Epidermal melanocyte (primary cell): ENCODE data around the gene GARNL3.

Experiments
- DNase-seq: peaks from one replicate; pipeline ENCODE4 v3.0.0; 2011; ENCODE audit warnings: low spot score; ENCODE audit not compliant: insufficient read length

The GARNL3 gene

DNA sequence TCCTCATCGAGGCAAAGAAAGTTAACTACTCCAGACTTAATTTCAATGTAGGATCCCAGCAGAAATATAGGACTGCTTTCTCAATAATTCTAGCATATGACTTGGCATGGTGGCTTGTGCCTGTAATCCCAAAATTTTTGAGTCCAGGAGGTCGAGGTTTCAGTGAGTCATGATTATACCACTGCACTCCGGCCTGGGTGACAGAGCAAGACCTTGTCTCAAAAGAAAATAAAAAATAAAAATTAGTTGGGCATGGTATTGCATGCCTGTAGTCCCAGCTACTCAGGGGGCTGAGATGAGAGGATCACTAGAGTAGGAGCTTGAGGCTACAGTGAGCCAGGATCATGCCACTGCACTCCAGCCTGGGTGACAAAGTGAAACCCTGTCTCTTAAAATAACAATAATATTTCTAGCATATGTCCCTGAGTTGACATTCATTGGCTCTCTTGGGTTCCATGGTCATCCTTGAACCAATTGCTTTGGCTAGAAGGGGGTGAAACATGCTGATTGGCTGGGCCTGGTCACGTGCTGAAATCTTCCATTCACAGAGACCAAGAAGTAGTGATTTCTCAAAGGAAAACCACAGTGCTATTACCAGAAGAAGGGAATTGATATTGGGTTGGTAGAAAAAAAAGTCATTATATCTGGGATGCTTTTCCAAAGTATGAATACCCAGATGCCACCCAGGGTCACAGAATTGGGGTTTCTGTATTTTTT lies 31.6 kb upstream of the GARNL3 start:
- DNase-seq: no peak

DNA sequence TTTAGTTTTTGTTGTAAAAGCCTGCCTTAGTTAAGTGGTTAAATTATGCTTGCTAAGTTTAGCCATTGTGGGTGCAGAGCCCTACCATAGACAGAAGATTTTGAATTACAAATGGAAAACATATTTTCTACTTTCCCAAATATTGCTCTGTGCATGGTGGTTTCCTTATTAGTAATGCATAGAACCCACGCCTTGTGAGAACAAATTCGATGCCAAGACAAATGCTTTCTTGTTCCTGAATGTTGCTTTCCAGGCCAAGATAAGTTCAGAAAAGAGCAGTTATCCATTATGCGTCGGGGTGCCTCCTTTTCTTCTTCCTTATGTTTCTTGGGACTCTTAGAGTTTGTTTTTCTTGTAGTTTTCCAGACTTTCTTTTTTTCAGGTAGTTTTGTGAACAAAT lies 31.0 kb upstream of the GARNL3 start:
- no peak for DNase-seq

DNA sequence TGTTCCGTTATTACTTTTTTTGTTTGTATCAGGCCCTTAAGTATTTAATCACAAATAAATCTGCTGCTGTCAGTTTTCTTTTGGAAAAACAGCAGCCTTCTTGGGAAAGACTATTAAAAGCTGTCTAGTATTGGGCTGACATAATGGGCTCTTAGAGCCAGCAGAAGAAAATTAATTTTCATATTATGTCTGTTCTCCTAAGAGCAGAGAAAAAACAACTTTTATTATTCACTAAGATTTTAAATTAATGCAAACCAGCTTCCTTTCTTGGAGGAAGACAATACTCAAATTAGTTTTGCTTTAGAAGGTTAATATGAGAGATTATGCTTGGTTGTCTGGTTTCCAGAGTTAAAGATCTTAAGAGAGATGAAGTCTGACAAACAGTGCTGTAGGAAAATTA lies 30.6 kb upstream of the GARNL3 start:
- no peak for DNase-seq

DNA sequence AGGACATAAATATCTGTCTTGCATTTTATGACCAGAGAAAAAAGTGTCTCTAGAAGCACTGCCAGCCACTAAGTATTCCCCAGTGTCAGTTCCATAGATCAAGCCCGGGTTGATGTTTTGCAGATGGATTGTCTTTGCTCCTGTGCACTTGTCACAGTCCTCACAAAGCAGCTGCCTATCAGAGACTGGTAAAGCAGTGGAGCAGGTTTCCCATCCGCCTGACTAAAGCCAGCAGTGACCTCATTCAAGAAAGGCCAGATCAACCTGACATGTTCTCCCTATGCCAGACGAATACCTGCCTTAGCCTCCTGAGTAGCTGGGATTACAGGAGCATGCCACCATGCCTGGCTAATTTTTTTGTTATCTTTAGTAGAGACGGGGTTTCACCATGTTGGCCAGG lies 26.8 kb upstream of the GARNL3 start:
- DNase-seq: no peak

DNA sequence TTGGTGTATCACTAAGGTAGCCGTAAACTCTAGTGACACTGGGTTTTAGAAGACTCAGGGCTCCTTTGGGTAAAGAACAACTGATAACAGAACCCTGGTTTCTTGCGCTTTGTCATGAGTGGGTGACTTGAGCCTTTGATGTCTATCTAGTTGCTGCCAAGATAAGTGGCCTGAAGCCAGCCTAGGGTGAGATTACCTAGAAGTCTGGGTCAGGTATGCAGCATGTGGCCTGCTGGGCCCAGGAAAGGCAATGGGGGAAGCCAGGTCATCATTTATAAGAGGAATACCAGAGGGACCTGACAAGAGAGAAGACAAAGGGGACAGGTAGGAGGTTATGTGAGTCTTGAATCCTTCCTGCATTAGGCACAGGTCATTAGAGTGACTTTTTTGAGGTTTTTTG lies 23.2 kb upstream of the GARNL3 start:
- DNase-seq: no peak

DNA sequence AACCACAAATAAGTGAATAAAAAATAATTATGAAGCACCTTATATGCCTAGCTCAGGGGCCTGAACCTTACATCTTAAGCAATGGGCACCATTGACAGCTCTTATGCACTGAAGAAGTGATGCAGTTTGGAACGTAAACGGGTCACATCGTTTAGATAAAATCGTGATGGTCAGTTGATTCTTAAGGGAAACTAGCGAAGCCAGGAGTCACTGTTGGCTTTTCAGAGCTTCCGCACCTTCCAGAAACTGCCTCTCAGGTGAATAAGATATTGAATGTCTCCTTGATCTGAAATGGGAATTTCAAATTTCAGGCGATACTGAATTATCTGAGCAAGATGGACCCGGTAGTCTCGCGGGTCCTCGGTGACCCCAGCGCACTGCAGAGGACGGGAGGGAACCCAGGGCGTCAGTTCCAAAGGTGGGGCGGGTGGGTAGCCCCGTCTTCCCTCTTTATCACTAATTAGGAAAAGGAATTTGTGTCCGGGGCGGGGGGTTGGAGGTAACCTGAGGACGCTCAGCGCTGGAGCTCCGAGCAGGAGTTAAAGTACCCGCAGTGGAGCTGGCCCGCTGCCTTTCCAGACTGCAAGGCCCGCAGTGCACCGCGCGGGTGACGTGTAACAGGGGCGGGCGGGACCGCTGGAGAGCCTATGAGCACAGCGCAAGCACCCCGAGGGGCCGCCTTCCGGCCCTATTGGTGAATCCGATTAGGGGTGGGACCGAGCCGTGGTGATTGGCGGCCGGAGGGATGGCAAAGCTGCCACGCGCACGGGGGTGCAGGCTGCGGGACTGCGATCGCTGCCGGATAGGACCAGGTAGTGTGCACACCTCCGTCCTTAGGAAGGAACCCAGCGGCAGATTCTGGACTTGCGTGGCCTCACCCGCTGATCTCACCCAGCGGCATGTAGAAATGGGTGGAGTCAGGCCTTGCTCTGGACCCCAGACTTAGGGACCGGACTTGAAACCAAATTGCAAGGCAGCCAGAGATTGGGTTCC lies 19.7 kb upstream of the GARNL3 start:
- DNase-seq: peak; percentile 97

DNA sequence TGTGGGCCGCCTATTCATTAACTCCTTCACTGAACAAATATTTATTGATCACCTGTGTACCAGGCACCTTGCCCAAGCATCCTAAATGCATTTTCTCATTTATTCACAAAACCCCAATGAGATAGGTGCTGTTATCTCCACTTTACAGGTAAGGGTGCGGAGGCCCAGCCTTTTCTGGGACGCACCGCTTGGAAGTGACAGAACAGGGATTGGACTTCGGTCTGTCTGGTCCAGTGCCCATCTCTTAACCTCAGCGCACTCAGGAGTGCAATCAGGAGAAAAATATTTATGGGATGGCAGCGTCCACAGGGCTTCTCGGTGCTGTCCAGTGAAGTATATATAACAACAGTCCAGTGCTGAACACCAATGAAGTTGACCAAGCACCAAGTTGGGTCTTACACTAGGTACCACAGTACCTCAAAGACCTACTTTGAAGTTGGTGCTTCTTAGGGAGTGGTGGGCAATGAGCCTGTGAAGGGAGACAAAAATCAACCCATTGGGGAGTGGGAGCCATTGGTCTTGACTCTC lies 18.9 kb upstream of the GARNL3 start:
- DNase-seq: no peak

DNA sequence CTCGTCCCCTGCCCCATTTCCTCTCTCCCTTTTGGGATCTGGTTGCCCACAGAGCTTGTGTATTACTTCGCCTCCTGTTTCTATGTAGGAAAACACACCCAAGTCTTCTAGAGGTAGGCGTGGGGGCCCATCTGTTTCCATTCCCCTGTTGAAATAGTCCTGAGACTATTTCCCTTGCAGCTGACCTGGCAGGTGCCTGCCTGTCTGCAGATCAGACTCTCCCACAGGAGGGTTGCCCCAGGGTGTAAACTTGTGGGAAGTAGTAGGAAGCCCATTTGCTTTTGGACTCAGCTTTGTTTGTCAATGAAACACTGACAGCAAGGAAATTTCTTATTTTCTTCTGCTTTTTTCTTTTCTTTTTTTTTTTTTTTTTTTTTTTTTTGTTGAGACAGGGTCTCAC lies 16.3 kb upstream of the GARNL3 start:
- DNase-seq: no peak

DNA sequence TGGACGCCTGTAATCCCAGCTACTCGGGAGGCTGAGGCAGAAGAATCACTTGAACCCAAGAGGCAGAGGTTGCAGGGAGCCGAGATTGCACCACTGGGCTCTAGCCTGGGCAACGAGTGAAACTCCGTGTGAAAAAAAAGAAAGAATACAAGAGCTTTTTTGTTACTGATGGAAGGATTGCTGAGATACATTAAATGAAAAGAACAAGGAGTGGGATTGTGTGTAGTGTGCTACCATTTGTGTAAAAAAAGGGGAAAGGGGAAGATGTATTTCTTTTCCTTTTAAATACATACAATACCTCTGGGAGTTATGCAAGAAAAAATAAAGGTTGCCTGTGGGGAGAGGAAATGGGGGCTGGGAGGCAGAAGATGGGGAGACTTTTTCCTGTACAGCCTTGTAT lies 14.7 kb upstream of the GARNL3 start:
- no peak for DNase-seq

DNA sequence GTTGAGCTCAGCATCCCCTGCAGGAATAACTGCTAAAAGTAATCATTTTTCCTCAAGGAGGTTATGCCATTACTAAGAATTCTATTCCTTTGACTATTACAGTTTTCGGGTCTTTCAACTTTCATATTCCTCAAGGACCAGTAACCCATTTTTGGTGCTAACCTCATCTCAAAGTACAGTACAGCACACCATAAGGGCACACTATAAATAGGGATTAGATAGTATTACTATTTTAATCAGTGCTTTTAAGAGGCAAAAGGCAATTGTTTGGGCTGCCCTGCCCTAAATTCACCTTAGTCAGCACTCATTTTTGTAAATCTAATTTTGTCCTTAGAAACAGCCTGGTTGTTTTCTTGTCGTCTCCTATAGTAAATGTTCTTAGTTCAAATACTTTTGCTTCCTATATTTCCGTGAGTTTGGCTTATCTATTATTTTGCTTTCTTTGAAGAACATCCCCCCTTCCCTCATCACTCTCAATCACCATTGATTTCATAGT lies 13.6 kb upstream of the GARNL3 start:
- no peak for DNase-seq

DNA sequence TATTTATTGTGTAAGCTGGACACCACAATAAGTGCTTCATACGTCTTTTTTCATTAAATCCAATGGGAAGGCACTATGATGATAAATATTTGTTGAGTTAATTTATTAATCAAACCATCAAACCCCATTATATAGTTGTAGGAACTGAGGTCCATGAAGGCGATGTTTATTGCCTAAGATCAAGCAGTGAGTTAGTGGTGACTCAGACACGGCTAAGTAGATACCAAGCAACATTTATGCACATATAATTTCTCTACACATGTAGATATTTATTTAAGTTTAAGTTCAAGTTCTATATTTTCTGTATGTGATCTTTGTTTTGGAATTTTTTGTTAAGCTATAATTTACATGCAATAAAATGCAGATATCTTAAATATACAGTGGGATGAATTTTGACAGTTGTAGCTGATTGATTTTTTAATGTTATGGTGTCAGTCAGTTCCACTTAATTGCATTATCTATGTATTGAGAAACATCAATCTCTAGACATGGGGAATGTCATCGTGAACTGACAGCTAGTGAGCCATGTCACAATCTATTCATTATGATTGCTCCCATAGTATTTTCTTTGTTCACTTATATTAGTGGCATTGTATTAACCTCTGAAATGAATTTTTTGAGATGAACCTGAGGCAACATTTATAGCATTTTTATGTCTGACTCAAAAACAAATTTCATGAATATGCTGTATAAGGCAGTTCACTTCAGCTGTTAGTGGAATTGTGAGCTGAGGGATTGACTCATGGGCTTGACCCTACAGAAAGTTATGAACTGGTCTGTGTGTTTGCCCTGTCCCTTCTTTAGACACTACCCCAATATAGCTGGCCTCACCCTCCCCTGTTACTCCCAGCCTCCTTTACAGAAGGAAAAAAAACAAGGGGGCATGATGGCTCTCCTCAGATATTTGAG lies 11.9 kb upstream of the GARNL3 start:
- no peak for DNase-seq

DNA sequence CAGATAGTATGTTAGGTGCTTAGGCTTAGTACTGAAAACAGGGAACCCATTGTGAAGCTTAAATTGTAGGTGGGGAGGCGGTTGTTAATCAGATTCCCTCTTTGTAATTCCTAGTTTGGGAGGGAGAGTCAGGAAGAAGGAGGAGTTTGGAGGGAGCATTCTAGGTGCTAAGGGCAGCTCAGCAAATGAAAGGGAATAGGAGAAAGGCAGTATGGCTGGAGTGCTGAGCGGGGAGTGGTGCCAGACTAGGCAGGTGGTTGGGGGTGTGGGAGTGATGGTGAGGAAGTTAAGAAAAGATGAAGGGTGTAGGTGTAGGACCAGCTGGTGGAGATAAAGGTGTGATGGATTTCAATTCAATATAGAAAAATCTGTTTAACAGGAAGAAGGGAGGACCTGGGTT lies 11.1 kb upstream of the GARNL3 start:
- no peak for DNase-seq

DNA sequence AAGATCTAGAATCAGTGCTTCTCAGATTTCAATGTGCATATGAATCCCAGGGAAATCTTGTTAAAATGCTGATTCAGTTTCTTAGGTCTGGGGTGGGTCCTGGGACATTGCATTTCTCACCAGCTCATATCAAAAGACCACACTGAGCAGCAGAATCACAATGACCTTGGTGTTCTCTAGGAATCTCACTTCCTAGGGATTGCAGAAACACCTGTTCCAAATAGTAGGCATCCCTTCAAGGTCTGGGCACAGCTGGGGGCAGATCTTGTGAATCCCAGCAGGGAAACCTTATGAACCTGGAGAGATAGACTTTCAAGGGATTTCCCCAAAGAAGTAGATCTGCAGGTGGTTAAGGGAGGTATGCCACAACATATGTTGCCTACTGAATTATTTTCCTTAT lies 8.9 kb upstream of the GARNL3 start:
- no peak for DNase-seq

DNA sequence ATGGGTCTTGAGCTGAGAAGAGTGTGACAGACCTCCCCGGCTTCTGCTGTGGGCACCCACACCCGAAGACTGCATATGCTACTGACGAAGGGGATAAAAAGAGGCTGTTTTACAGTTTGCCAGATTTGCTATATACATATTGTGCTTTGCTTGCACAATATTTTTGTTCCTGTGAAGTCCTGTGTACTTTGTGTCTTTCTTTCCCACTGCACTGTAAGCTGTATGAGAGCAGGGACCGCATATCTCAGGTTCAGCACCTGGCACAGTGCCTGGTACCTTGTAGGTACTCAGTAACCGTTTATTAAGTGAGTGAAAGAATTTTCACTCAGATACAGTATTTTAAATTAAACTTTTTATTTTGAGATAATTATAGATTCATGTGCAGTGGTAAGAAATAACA lies 8.2 kb upstream of the GARNL3 start:
- no peak for DNase-seq

DNA sequence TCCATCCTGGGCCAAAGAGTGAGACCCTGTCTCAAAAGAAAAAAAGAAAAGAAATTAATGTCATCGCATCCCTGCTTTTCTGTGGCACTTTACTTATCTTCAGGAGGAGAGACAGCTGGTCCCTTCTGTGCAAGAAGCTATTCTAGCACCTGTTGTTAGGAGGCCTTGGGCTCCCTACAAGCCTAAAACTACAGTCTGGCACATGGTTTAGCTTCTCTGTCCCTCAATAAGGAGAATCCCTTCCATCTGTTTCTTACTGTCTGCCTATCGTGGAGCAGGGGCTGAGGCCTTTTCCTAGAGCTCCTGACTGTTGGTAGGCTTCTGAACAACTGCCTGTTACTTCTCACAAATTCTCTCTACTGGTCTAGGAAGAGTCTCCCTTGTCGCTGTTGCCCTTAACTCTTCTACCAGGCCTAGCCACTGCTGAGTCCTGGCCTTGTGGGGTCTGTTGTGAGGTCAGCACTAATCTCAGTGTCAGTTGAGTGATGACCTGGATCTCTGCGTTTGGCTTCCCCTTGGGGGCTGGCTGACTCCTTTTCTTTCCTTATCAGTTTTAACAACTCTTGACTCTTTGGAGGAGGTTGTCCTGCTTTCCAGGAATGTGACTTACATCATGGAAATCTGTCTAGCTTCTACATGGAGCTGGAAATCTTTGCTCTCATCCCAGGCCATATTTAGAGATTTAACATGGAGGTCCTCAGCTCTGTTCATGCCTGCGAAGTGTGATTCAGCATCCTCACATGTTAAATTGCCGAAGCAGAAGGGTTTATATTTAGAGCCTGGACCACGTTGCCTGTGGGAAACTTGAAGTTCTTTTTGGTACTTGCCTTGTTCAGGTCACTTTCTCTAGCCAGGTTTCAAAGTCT lies 5.7 kb upstream of the GARNL3 start:
- no peak for DNase-seq

DNA sequence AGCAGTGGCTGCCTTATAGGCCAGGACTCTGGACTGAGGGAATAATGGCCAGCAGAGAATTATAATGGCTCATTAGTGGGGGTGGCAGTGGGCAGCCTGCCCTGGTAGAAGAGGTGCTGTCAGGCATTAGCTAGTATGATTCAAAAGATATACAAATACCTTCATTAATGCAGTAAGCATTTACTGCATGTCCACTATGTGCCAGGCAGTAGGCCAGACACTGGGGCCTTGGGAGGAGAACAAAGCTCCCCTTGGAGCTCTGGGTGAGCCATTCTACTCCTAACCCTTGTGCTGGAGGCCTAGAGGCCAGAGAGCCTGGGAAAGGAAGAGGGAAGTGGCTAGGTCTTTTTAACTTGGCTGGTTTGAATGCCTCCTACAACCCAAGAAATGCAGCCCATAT lies 2.0 kb upstream of the GARNL3 start:
- DNase-seq: no peak

DNA sequence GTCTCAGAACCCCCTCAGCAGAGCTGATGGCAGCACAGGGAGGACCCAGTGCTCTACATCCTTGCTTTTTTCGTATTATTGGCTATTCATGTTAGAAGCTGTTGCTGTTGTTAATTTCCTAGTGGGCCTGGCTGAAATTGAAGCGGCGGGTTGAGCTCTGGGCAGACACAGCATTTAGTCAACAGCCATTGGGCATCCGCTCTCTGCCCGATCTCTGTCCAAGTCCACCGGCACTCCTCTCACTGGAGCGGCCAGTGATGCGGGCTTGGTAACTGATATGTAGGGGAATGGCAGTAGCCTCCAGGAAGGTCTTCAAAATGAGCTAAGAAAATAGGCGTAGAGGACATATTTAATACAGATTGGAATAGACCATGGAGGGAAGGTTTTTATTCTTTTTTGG lies 1.3 kb upstream of the GARNL3 start:
- DNase-seq: no peak

DNA sequence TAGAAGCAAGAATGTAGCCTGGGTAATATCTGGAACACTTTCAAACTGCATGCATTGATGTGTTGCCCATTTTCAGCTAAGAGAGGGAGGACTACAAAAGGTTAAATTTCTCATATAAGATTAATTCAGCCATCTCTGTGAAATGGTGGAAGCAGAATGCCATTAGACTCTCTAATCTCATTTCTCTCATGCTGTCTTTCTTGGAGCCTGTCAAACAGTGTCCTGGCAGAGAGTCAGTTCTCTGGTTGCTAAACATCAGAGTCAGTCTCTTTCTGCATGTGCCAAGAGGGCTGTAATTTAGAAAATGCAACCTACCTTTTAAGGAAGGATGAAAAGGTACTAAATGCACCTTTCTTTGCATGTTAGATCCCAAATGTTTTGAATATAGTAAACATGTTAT lies 910 bp upstream of the GARNL3 start:
- DNase-seq: no peak

DNA sequence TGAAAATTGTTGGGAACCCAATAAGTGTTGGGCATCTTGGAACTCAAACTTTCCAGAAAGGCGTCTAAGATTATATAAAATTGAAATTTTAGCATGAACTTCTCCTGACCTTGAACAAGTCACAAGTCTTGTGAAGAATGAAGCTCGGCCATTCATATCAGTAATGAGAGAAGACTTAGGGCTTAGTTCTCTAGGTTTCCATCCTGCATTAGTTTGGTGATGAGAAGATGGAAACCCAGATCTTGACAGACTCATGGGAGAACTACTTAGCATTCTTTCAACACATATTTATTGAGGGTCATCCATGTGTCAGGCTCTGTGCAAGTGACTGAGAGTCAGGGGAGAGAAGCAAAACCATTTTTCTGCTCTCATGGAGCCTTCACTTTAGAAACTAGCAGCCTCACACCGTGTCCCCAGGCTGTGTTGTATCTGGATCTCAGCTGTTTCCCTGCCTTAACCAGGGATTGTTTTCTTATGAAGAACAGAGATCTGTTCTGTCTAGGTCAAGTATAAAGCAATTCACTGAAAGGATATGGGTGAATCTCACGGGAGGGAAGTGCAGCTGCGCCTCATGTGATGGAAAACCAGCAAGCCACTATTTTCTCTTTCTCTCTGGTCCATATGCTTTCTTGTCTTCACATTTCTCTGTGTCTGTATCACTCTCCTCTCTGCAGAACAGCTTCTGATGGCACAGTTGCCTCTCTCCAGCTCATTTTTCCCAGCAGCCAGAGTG lies 3.4 kb downstream of the GARNL3 start:
- peak; percentile 53 for DNase-seq

DNA sequence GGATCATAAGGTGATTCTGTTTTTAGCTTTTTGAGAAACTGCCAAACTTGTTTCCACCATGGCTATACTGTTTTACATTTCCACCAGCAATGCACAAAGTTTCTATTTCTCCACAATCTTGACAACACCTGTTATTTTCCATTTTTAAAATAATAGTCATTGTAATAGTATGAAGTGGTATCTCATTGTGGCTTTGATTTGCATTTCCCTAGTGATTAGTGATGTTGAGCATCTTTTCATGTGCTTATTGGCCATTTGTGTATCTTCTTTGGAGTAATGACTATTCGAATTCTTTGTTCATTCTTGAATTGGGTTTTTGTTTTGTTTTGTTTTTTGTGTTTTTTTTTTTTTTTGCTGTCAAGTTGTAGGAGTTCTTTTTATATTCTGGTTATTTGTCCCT lies 4.9 kb downstream of the GARNL3 start:
- no peak for DNase-seq
